HG03039 (cell line): ENCODE data around the gene CLEC1A.

Experiments
- ATAC-seq: cut with Tn5 transposase; IDR thresholded peaks from one replicate; pipeline ENCODE4 v1.9.1; 2021; ENCODE audit warnings: mild to moderate bottlenecking, moderate library complexity; ENCODE audit not compliant: unreplicated experiment

CLEC1A gene

GRCh38 chr12:10098791-10099190 lies at the start of gene CLEC1A:
CLEC1A (minus strand) TSS chr12:10098985; CDS start chr12:10098922, 63 bp downstream.
- no peak for ATAC-seq

GRCh38 chr12:10147714-10148403 lies 49.1 kb upstream of the CLEC1A start:
- ATAC-seq: peak; percentile 72

- ATAC-seq: no peak
Observed at GRCh38 chr12:10142976-10143589, 44.3 kb upstream of the CLEC1A start.

GRCh38 chr12:10140001-10140400 lies 41.2 kb upstream of the CLEC1A start:
- no peak for ATAC-seq

- no peak for ATAC-seq
Observed at GRCh38 chr12:10136637-10137205, 37.9 kb upstream of the CLEC1A start.

GRCh38 chr12:10135126-10135525 lies 36.3 kb upstream of the CLEC1A start:
- no peak for ATAC-seq

- ATAC-seq: no peak
Observed at GRCh38 chr12:10132850-10133370, 34.1 kb upstream of the CLEC1A start.

GRCh38 chr12:10131111-10131690 lies 32.4 kb upstream of the CLEC1A start:
- no peak for ATAC-seq

- peak; percentile 87 for ATAC-seq
Observed at GRCh38 chr12:10130042-10130441, 31.3 kb upstream of the CLEC1A start, which contains the start of gene CLEC7A. CLEC7A (minus strand) TSS chr12:10130199; CDS start chr12:10130082, 117 bp downstream.

GRCh38 chr12:10128687-10129086 lies 29.9 kb upstream of the CLEC1A start:
- no peak for ATAC-seq

- ATAC-seq: no peak
Observed at GRCh38 chr12:10126413-10126812, 27.6 kb upstream of the CLEC1A start.

- ATAC-seq: no peak
Observed at GRCh38 chr12:10122689-10123088, 23.9 kb upstream of the CLEC1A start.

GRCh38 chr12:10121278-10121677 lies 22.5 kb upstream of the CLEC1A start:
- ATAC-seq: no peak

- ATAC-seq: no peak
Observed at GRCh38 chr12:10119066-10119465, 20.3 kb upstream of the CLEC1A start.

- ATAC-seq: no peak
Observed at GRCh38 chr12:10115890-10116289, 17.1 kb upstream of the CLEC1A start.

GRCh38 chr12:10115311-10115710 lies 16.5 kb upstream of the CLEC1A start:
- no peak for ATAC-seq

- ATAC-seq: no peak
Observed at GRCh38 chr12:10113920-10114319, 15.1 kb upstream of the CLEC1A start.

GRCh38 chr12:10113075-10113474 lies 14.3 kb upstream of the CLEC1A start:
- no peak for ATAC-seq

GRCh38 chr12:10111451-10111850 lies 12.7 kb upstream of the CLEC1A start:
- no peak for ATAC-seq

GRCh38 chr12:10110256-10110844 lies 11.6 kb upstream of the CLEC1A start:
- no peak for ATAC-seq

GRCh38 chr12:10102322-10102721 lies 3.5 kb upstream of the CLEC1A start:
- ATAC-seq: no peak
